Measurements from ENCODE around the gene PKNOX2.
A peak's percentile ranks its signal among the peaks of the same experiment; 100 is the strongest.

PKNOX2 gene

GRCh38 chr11:125171974-125172373 is 7.4 kb downstream of the PKNOX2 start:
- Mint-ChIP-seq H3K9me3 (no peaks in the 10 kb centered on the region), H3K27ac (peak overlapping the region; percentile 21), H3K36me3 (ENCODE audit: low read depth) (no peaks in the 10 kb centered on the region), H3K4me1 (peaks cover 89% of the 10 kb centered on the region), H3K27me3 (ENCODE audit: low read depth, poor library complexity) (peaks cover 8% of the 10 kb centered on the region), H3K4me3 (peak overlapping the region; percentile 40)
- TF ChIP-seq CTCF (IDR thresholded peaks at IDR 0.05): no peak
- DNase-seq: peak; percentile 39

- Mint-ChIP-seq H3K4me1 (peaks cover 90% of the 10 kb centered on the region), H3K4me3 (no peak overlapping the region), H3K27me3 (ENCODE audit: low read depth, poor library complexity) (peaks cover 8% of the 10 kb centered on the region), H3K27ac (no peak overlapping the region), H3K9me3 (no peaks in the 10 kb centered on the region), H3K36me3 (ENCODE audit: low read depth) (no peaks in the 10 kb centered on the region)
- no peak for DNase-seq
- no peak for TF ChIP-seq CTCF (IDR thresholded peaks at IDR 0.05)
These were observed 8.5 kb downstream of the PKNOX2 start for GRCh38 chr11:125173027-125173426.

- H3K36me3 Mint-ChIP-seq (ENCODE audit: low read depth): no peaks in the 10 kb centered on the region
- peaks cover 8% of the 10 kb centered on the region for H3K27me3 Mint-ChIP-seq (ENCODE audit: low read depth, poor library complexity)
- no peak for DNase-seq
- peaks cover 90% of the 10 kb centered on the region for H3K4me1 Mint-ChIP-seq
- no peak overlapping the region for H3K27ac Mint-ChIP-seq
- no peaks in the 10 kb centered on the region for H3K9me3 Mint-ChIP-seq
- no peak overlapping the region for H3K4me3 Mint-ChIP-seq
- TF ChIP-seq CTCF (IDR thresholded peaks at IDR 0.05): no peak
These were observed 9.0 kb downstream of the PKNOX2 start for GRCh38 chr11:125173556-125173955.

GRCh38 chr11:125174057-125174456 is 9.5 kb downstream of the PKNOX2 start:
- H3K4me3 Mint-ChIP-seq: no peak overlapping the region
- H3K27me3 Mint-ChIP-seq (ENCODE audit: low read depth, poor library complexity): peaks cover 4% of the 10 kb centered on the region
- no peaks in the 10 kb centered on the region for H3K9me3 Mint-ChIP-seq
- no peak overlapping the region for H3K27ac Mint-ChIP-seq
- DNase-seq: no peak
- no peak for TF ChIP-seq CTCF (IDR thresholded peaks at IDR 0.05)
- H3K36me3 Mint-ChIP-seq (ENCODE audit: low read depth): no peaks in the 10 kb centered on the region
- peaks cover 90% of the 10 kb centered on the region for H3K4me1 Mint-ChIP-seq

- H3K4me1 Mint-ChIP-seq: peaks cover 90% of the 10 kb centered on the region
- no peak for DNase-seq
- H3K36me3 Mint-ChIP-seq (ENCODE audit: low read depth): no peaks in the 10 kb centered on the region
- peaks cover 3% of the 10 kb centered on the region for H3K27me3 Mint-ChIP-seq (ENCODE audit: low read depth, poor library complexity)
- TF ChIP-seq CTCF (IDR thresholded peaks at IDR 0.05): no peak
- H3K4me3 Mint-ChIP-seq: no peak overlapping the region
- H3K9me3 Mint-ChIP-seq: no peaks in the 10 kb centered on the region
- no peak overlapping the region for H3K27ac Mint-ChIP-seq
These were observed 10.1 kb downstream of the PKNOX2 start for GRCh38 chr11:125174686-125175085.

- H3K36me3 Mint-ChIP-seq (ENCODE audit: low read depth): no peaks in the 10 kb centered on the region
- H3K9me3 Mint-ChIP-seq: no peaks in the 10 kb centered on the region
- no peak overlapping the region for H3K27ac Mint-ChIP-seq
- no peak overlapping the region for H3K4me3 Mint-ChIP-seq
- H3K27me3 Mint-ChIP-seq (ENCODE audit: low read depth, poor library complexity): peaks cover 3% of the 10 kb centered on the region
- H3K4me1 Mint-ChIP-seq: peaks cover 90% of the 10 kb centered on the region
- no peak for DNase-seq
- no peak for TF ChIP-seq CTCF (IDR thresholded peaks at IDR 0.05)
These were observed 10.6 kb downstream of the PKNOX2 start for GRCh38 chr11:125175166-125175565.
